Activated CD8-positive, alpha-beta memory T cell treated with anti-CD3 and anti-CD28 coated beads, Interleukin-2, amount 10 ng/mL, durations not matched to agents 7 days and 5 days (primary cell): Measurements from ENCODE around the gene TLCD3A. TPM values are rescaled to one million over a fixed set of nuclear protein-coding genes. Genes with fewer than 3 reads are reported as not detected.
A peak's percentile ranks its signal among the peaks of the same experiment; 100 is the strongest.
"Not testable (repeated sequence)": the region's sequence is repeated elsewhere in the genome, so short reads cannot be mapped to it uniquely, and the experiment has no call there.

Source experiments
- ATAC-seq: fragments of 150-1000 bp; cut with Tn5 transposase; one replicate; pipeline ENCODE4 v1.10.0; 2021; ENCODE audit warnings: moderate library complexity
- CTCF ChIA-PET: fragments of 350-600 bp; sonication (Branson Sonifier 250); formaldehyde crosslinking; loops from one replicate; lab custom pipeline; 2021; ENCODE audit warnings: antibody characterized with exemption; lab: Charles Lee
- DNase-seq: peaks from one replicate; pipeline ENCODE4 v3.0.0-alpha.2; 2020
- H3K27ac Mint-ChIP-seq: one replicate; pipeline ENCODE4 v1.8.0; 2021; ENCODE audit warnings: mild to moderate bottlenecking, mixed read lengths
- H3K27me3 Mint-ChIP-seq: one replicate; pipeline ENCODE4 v1.8.0; 2021; ENCODE audit warnings: mixed read lengths
- H3K36me3 Mint-ChIP-seq: one replicate; pipeline ENCODE4 v1.8.0; 2021; ENCODE audit warnings: mild to moderate bottlenecking, mixed read lengths
- H3K4me1 Mint-ChIP-seq: one replicate; pipeline ENCODE4 v1.8.0; 2021; ENCODE audit warnings: mixed read lengths
- H3K4me3 Mint-ChIP-seq: one replicate; pipeline ENCODE4 v1.8.0; 2021; ENCODE audit warnings: mild to moderate bottlenecking, moderate library complexity, mixed read lengths
- H3K9me3 Mint-ChIP-seq: one replicate; pipeline ENCODE4 v1.8.0; 2022; ENCODE audit warnings: low read depth, mixed read lengths
- total RNA-seq, 2 experiments: library from RNA; stranded (reverse); gene quantifications; one replicate each; pipeline ENCODE4 v1.2.3, GENCODE V29; 2021

The TLCD3A gene
- total RNA-seq, 2 experiments from 2014 or later = 8.4 to 10.2 TPM

DNA sequence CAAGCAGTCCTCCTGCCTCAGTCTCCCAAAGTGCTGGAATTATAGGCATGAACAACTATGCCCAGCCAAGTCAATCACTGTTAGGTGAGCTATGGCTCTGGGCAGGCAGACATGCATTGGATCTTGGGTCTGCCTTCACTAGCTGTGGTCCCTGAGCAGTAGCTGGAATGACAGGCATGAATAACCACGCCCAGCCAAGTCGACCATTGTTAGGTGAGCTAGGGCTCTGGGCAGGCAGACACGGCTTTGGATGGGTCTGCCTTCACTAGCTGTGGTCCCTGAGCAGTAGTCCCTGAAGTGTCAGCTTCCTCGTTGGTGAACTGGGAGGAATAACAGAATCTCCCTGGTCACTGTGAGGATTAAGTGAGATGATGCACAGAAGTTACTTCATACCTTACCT, 56.2 kb downstream of the TLCD3A start:
- no peak for DNase-seq
- Mint-ChIP-seq H3K36me3 (peaks cover 31% of the 10 kb centered on the region), H3K4me3 (no peak overlapping the region), H3K27ac (no peak overlapping the region), H3K27me3 (no peaks in the 10 kb centered on the region), H3K4me1 (peaks cover 15% of the 10 kb centered on the region), H3K9me3 (no peaks in the 10 kb centered on the region)
- ATAC-seq = no peak
- CTCF ChIA-PET = interaction anchor here (1.9 kb wide), 1 partner anchor 208 kb away, joined by 8 read pairs; the partner anchor contains the start of gene TIMM22

DNA sequence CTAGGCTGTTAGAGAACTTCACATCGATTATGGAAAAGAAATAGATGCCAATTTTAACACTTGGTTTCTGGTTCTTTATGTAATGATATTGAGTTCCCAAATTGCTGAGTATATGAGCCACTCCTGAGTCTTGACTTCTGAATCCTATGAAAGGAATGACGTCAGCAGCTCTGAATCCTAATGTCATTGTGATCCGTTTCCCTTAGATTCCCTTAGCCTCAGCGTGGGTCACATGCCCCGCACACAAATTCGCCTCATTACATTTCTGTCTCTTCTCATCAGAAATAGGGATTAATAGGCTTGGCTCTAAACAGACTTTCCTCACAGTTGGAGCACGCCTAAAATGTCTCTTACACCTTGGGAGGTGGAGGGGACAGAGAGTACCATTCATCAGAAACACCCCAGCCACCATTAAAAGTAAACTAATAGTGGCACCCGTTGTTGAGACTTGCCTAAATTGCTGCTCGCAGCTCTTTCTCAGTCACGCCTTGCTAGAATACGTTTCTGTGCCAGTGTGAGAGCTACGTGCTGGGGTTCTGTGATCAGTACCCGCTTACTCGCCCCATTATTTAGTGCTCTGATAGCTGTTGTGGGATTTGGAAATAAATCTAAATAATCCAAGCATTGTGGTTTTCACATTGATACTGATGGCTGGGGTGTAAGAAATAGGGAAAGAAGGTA, 56.9 kb downstream of the TLCD3A start:
- no peak for DNase-seq
- H3K9me3 Mint-ChIP-seq = no peaks in the 10 kb centered on the region
- no peak for ATAC-seq
- H3K4me3 Mint-ChIP-seq = no peak overlapping the region
- H3K27ac Mint-ChIP-seq = no peak overlapping the region
- peaks cover 31% of the 10 kb centered on the region for H3K36me3 Mint-ChIP-seq
- peaks cover 8% of the 10 kb centered on the region for H3K4me1 Mint-ChIP-seq
- CTCF ChIA-PET = no interaction called here
- no peaks in the 10 kb centered on the region for H3K27me3 Mint-ChIP-seq

DNA sequence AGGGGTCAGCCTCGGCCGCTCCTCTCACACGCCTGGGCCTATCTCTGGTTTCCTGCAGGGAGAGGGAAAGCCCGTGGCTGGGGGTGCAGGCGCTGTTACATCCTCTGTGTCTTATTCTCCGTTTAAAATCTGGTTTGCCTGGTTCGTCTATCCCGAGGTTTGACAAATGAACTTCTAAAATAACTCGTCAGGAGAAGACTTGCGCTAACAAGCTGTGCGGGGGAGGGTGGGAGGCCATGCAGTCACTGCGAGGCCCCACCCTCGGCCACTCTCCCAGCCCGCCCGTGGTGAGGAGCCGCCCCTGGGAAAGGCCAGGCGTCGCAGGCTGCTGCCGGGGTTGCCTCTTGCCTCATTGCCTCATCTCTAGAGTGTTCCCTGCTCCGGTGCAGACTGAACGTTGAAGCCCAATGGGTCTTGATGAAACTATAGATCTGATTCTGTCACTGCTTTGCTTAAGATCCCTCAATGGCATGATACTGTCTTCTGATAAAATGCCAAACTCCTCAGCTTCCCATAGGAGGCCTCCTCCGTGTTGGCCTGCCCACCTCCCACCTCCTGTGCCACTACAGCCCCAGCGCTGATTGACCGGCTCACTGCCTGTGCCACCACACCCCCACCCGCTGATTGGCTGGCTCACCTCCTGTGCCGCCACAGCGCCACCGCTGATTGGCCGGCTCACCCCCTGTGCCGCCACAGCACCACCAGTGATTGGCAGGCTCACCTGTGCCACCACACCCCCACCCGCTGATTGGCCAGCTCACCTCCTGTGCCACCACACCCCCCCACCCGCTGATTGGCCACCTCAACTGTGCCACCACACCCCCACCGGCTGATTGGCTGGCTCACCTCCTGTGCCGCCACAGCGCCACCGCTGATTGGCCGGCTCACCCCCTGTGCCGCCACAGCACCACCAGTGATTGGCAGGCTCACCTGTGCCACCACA, 57.8 kb downstream of the TLCD3A start:
- CTCF ChIA-PET, H3K4me1 Mint-ChIP-seq, ATAC-seq, H3K27me3 Mint-ChIP-seq, H3K9me3 Mint-ChIP-seq, DNase-seq, H3K27ac Mint-ChIP-seq, H3K4me3 Mint-ChIP-seq: not testable (repeated sequence)
- peaks cover 31% of the 10 kb centered on the region for H3K36me3 Mint-ChIP-seq

GRCh38 chr17:790874-791247, 58.5 kb downstream of the TLCD3A start:
- Mint-ChIP-seq H3K36me3 (peaks cover 29% of the 10 kb centered on the region), H3K27ac (peak overlapping the region; percentile 24)
- H3K27me3 Mint-ChIP-seq, DNase-seq, CTCF ChIA-PET, H3K4me3 Mint-ChIP-seq, H3K4me1 Mint-ChIP-seq, H3K9me3 Mint-ChIP-seq, ATAC-seq: not testable (repeated sequence)

- Mint-ChIP-seq H3K27ac (no peak overlapping the region), H3K9me3 (no peaks in the 10 kb centered on the region), H3K27me3 (no peaks in the 10 kb centered on the region), H3K36me3 (peaks cover 27% of the 10 kb centered on the region), H3K4me1 (peaks cover 6% of the 10 kb centered on the region), H3K4me3 (no peak overlapping the region)
- ATAC-seq (no peak), DNase-seq (no peak)
- CTCF ChIA-PET = interaction anchor here (0.8 to 1.4 kb wide), 3 partner anchors 9 to 189 kb away, joined by 3 to 7 read pairs (median 3); no protein-coding TSS in a partner anchor
These were observed 59.4 kb downstream of the TLCD3A start for GRCh38 chr17:791829-792228.

DNA sequence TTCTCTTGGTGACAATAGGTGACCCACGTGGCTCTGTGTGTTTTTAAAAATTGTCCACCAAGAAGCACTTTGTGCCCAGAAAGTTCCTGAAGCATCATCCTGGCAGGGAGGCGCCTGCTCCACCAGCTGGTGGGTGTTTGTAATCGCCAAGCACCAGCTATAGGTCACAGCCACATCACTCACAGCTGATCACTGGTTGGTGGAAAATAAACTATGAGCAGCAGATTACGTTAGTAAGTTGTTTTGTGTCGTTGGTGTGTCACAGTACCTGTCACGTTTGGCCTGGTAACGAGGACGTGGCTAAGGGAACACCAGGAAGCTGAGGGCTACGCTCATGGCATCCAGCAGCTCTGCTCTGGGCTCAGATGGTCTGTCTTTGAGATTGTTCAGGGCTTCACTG, 59.9 kb downstream of the TLCD3A start:
- H3K4me1 Mint-ChIP-seq = peaks cover 6% of the 10 kb centered on the region
- H3K4me3 Mint-ChIP-seq = no peak overlapping the region
- no peaks in the 10 kb centered on the region for H3K27me3 Mint-ChIP-seq
- no peaks in the 10 kb centered on the region for H3K9me3 Mint-ChIP-seq
- no peak overlapping the region for H3K27ac Mint-ChIP-seq
- CTCF ChIA-PET = interaction anchor here (0.8 to 1.4 kb wide), 3 partner anchors 9 to 189 kb away, joined by 3 to 7 read pairs (median 3); no protein-coding TSS in a partner anchor
- ATAC-seq (no peak), DNase-seq (no peak)
- peaks cover 25% of the 10 kb centered on the region for H3K36me3 Mint-ChIP-seq

Other genes with a start within 250 kb of the TLCD3A start
- 10 to 100 TPM; 63.9 to 66.3 TPM for gene VPS53, start 17.8 kb upstream of the TLCD3A start, total RNA-seq
- 10 to 100 TPM; 40.8 to 43.0 TPM for gene GEMIN4, start 19.7 kb downstream of the TLCD3A start, total RNA-seq
- 10 to 100 TPM; 45.1 to 56.3 TPM for gene GLOD4, start 49.7 kb downstream of the TLCD3A start, total RNA-seq
- gene MRM3, start 49.8 kb downstream of the TLCD3A start, total RNA-seq = 10 to 100 TPM; 21.7 to 26.5 TPM
- gene NXN, start 247.2 kb downstream of the TLCD3A start, total RNA-seq = under 1 TPM; 0.14 to 0.70 TPM